Ascending aorta (tissue), 2 donors: ENCODE data around the gene KCNA10. TPM values are rescaled to one million over a fixed set of nuclear protein-coding genes. Genes with fewer than 3 reads are reported as not detected.

Experiments used
- DNase-seq, 2 donors: peaks; one replicate each; pipeline ENCODE4 v3.0.0-alpha.2; 2019; ENCODE audit warnings: low spot score in 2 of 2
- H3K27ac ChIP-seq, 2 donors: fragments of 200-600 bp; sonication (generic); one replicate each; pipeline ENCODE4 v1.5.1; 2016 to 2017; ENCODE audit warnings: mild to moderate bottlenecking in 1 of 2
- H3K27me3 ChIP-seq: fragments of 200-600 bp; sonication (generic); one replicate; pipeline ENCODE4 v1.5.1; 2017
- H3K36me3 ChIP-seq, 2 donors: fragments of 200-600 bp; sonication (generic); one replicate each; pipeline ENCODE4 v1.5.1; 2016
- H3K4me1 ChIP-seq, 2 donors: fragments of 200-600 bp; sonication (generic); one replicate each; pipeline ENCODE4 v1.5.1; 2016 to 2017; ENCODE audit warnings: mild to moderate bottlenecking in 1 of 2
- H3K4me3 ChIP-seq, 2 donors: fragments of 200-600 bp; sonication (generic); one replicate each; pipeline ENCODE4 v1.5.1; 2016 to 2017; ENCODE audit warnings: mild to moderate bottlenecking in 1 of 2
- H3K9me3 ChIP-seq, 2 donors: fragments of 200-600 bp; sonication (generic); one replicate each; pipeline ENCODE4 v1.5.1; 2016
- CTCF ChIP-seq, 3 experiments: fragments of 200-600 bp in 2 of 3; fragments of 450-650 bp in 1 of 3; sonication (generic) in 2 of 3; IDR thresholded peaks; one replicate each; pipeline ENCODE4 v1.5.1; 2016 to 2019; ENCODE audit warnings: antibody characterized with exemption in 3 of 3, mild to moderate bottlenecking in 1 of 3, moderate library complexity in 1 of 3
- intact Hi-C: fragments of 100-400 bp; cut with DNase I; formaldehyde crosslinking; loops from one replicate; pipeline ENCODE4 v1.15.1; 2023
- total RNA-seq: library from RNA; depleted of rRNA; stranded (reverse); fragments of >200 nt; gene quantifications from one replicate; pipeline ENCODE4 v1.1.0, GENCODE V29; 2016

Gene KCNA10
- total RNA-seq, 1 donor from 2014 or later: not detected

- no peaks in the 10 kb centered on the region for H3K4me1 ChIP-seq
- intact Hi-C loops: no loop called here
- H3K36me3 ChIP-seq: no peaks in the 10 kb centered on the region
- H3K27me3 ChIP-seq: no peaks in the 10 kb centered on the region
- H3K27ac ChIP-seq: no peak overlapping the region
- DNase-seq: no peak
- no peaks in the 10 kb centered on the region for H3K9me3 ChIP-seq
- TF ChIP-seq CTCF (IDR thresholded peaks at IDR 0.05): no peak
- no peak overlapping the region for H3K4me3 ChIP-seq
Measured at GRCh38 chr1:110488867-110489266, 30.1 kb downstream of the KCNA10 start.

GRCh38 chr1:110488161-110488560, 30.8 kb downstream of the KCNA10 start:
- Histone ChIP-seq H3K27ac (no peak overlapping the region), H3K4me1 (no peaks in the 10 kb centered on the region), H3K9me3 (no peaks in the 10 kb centered on the region), H3K36me3 (no peaks in the 10 kb centered on the region), H3K4me3 (no peak overlapping the region), H3K27me3 (no peaks in the 10 kb centered on the region)
- no peak for TF ChIP-seq CTCF (IDR thresholded peaks at IDR 0.05)
- intact Hi-C loops: no loop called here
- DNase-seq: no peak

- no peak overlapping the region for H3K4me3 ChIP-seq
- intact Hi-C loops: no loop called here
- H3K9me3 ChIP-seq: no peaks in the 10 kb centered on the region
- no peak overlapping the region for H3K27ac ChIP-seq
- no peaks in the 10 kb centered on the region for H3K4me1 ChIP-seq
- DNase-seq: no peak
- H3K27me3 ChIP-seq: no peaks in the 10 kb centered on the region
- H3K36me3 ChIP-seq: no peaks in the 10 kb centered on the region
- no peak for TF ChIP-seq CTCF (IDR thresholded peaks at IDR 0.05)
Measured at GRCh38 chr1:110487726-110488125, 31.2 kb downstream of the KCNA10 start.

GRCh38 chr1:110485725-110486124, 33.2 kb downstream of the KCNA10 start:
- no peaks in the 10 kb centered on the region for H3K4me1 ChIP-seq
- DNase-seq: no peak
- no peaks in the 10 kb centered on the region for H3K36me3 ChIP-seq
- H3K4me3 ChIP-seq: no peak overlapping the region
- H3K27me3 ChIP-seq: no peaks in the 10 kb centered on the region
- intact Hi-C loops: no loop called here
- TF ChIP-seq CTCF (IDR thresholded peaks at IDR 0.05): no peak
- no peaks in the 10 kb centered on the region for H3K9me3 ChIP-seq
- H3K27ac ChIP-seq: no peak overlapping the region

- no peak overlapping the region for H3K27ac ChIP-seq
- TF ChIP-seq CTCF (IDR thresholded peaks at IDR 0.05): no peak
- intact Hi-C loops: no loop called here
- no peaks in the 10 kb centered on the region for H3K36me3 ChIP-seq
- DNase-seq: no peak
- no peaks in the 10 kb centered on the region for H3K9me3 ChIP-seq
- no peaks in the 10 kb centered on the region for H3K27me3 ChIP-seq
- no peaks in the 10 kb centered on the region for H3K4me1 ChIP-seq
- H3K4me3 ChIP-seq: no peak overlapping the region
Measured at GRCh38 chr1:110484801-110485200, 34.2 kb downstream of the KCNA10 start.

- no peaks in the 10 kb centered on the region for H3K36me3 ChIP-seq
- no peaks in the 10 kb centered on the region for H3K9me3 ChIP-seq
- H3K27ac ChIP-seq: no peak overlapping the region
- H3K27me3 ChIP-seq: no peaks in the 10 kb centered on the region
- intact Hi-C loops: no loop called here
- no peak for TF ChIP-seq CTCF (IDR thresholded peaks at IDR 0.05)
- no peak for DNase-seq
- no peak overlapping the region for H3K4me3 ChIP-seq
- no peaks in the 10 kb centered on the region for H3K4me1 ChIP-seq
Measured at GRCh38 chr1:110483308-110483685, 35.7 kb downstream of the KCNA10 start.
